ENCODE measurements around the gene B4GALT1.
"Not testable (repeated sequence)": the region's sequence is repeated elsewhere in the genome, so short reads cannot be mapped to it uniquely, and the experiment has no call there.

B4GALT1 gene

DNA sequence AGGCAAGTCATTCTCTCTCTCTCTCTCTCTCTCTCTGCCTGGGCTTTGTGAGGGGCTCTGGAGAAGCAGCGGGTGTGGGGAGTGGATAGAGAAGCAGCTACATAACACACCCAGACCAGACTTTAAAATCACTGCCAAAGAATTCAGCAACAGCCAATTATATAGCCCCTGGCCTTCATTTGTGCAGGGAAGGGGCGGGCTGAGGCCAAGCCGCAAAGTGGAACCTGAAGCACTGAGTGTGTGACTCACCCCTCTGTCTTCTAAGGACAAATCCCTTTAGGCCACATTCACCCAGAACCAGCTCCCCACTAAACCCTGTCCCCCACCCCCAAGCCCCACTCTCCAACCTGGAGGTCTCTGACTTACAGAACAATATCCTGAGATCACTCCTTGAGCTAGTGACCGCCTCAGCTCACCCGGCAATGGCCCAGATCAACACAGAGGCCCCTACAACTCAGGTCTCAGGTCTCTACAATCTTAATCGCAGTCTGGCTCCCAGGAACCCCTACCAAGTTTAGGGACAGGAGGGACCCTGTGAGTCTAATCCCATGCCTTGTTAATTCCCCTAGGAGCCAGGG lies 6.0 kb downstream of the B4GALT1 start:
- DNase-seq: peak; percentile 82

DNA sequence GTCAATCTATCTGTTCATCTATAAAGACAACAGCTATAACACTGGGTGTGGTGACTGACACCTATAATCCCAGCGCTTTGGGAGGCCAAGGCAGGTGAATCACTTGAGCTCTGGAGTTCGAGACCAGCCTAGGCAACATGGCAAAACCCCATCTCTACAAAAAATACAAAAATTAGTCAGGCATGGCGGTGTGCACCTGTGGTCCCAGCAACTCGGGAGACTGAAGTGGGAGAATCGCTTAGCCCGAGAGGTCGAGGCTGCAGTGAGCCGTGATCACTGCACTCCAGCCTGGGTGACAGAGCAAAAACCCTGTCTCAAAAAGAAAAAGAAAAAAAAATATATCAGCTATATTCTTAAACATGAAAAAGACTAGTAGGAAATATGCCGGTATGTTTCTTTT lies 6.7 kb downstream of the B4GALT1 start:
- not testable (repeated sequence) for DNase-seq

DNA sequence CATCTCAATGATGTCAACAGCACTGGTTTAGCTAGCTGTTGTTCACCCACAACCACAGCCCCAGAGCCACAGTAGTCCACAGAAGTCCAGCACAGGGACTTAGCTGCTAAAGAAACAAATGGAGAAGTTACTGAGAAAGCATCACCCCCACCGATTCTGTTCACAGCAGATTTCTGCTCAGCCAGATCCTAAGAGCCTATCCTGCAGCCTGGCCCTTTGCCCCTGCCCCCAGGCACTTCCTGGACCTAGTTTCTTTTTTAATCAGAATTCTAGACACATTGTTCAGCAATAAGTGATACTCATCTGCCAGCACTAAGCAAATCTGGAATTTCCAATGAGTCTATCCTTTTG lies 7.4 kb downstream of the B4GALT1 start:
- DNase-seq: peak; percentile 95

DNA sequence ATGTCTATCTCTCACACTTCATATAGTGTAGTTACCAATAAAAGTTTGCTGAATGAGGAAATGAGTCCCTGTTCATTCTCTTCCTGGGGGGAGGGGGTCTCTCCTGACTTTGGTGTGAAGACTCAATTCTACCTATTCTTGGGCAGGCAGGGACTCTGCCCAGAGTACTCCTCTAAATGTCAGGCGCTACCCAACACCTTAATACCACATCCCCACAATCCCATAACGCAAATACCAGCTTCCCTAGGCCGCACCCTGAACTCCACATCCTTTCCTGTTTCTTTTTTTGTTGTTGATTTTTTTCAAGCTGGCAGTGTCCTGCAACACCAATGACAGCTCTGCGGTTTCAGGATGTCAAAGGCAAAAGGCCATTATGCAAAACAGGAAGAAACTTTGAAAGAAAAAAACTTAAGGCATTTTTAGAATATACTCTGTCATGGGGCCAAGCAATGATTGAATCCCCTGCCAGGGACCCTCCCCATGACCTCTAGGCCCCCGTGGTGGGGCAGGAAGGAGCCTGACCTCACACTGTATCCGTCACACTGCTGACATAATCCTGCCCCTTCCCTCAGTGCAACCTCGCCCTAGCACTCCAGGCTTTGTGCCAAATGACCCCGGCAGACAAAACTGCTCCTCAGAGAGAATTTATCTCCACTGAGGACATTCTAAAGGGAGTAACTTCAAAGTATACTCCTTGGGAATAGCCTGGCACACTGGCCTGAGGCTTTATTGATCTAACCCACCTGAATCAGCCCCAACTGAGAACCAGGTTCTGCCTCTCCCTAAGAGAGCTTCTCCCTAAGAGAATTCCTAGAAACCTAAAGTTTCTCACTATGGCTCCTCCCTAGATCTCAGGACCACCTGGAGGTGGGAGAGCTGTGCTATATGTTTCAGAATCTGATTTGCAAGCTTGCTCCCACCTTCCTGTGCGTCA lies 8.0 kb downstream of the B4GALT1 start:
- peak; percentile 86 for DNase-seq

DNA sequence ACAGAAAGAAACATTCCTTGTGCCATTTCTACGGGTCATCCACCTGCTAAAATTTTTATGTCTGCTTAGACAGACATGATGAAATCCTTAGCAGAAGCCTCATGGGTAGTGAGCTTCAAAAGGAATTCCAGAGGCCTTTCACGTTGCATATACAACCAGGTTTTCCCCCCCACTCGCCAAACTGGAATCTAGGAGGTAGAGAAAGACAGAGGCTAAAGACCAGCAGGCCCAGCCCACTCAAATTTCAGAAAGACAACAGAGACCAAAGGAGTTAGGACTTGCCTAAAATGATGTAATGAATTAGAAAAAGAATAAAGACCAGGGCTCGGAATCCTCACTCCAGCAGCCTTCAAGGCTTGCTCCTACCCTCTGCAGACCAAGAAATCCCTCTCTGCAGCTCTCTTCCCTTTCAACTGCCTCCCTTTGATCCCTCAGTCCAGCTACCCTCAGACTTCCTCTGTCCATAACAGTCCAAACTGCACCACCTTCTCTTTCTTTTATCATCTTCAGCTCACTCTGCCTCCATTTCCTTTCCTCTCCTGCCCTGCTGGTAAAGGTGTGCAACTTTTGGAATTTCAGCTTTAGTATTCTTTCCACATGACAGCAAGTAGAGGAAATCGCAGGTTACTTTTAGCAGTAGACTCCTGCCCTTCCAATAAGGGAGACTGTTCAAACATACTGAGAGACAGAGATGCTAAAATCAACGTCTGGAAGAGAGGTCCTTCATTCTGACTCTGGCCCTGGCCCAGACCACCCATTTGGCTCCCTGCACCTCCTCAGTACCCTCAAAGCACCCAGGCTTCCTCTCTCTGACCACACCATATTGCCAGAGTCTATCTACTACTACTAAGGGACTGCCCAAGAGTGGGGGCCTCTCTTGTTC lies 8.9 kb downstream of the B4GALT1 start:
- DNase-seq: no peak

DNA sequence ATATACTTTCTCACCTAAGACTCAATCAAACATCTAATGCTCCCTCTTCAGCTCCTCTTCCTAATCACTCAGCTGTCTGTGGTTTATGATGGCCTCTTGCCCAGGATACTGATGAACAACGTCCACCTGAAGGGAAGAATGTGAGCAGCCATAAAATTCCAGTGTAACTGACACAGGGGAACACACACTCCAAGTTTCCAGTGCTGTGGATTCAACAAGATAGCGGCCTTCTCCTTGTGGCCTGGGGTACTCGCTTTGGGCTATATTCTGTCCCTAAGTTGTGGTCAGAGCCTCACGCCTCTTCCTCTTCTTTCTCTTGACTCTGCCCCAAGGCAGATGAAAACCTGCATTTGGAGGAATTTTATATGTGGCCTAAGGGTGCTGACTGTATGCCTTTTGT lies 11.7 kb downstream of the B4GALT1 start:
- peak; percentile 45 for DNase-seq

DNA sequence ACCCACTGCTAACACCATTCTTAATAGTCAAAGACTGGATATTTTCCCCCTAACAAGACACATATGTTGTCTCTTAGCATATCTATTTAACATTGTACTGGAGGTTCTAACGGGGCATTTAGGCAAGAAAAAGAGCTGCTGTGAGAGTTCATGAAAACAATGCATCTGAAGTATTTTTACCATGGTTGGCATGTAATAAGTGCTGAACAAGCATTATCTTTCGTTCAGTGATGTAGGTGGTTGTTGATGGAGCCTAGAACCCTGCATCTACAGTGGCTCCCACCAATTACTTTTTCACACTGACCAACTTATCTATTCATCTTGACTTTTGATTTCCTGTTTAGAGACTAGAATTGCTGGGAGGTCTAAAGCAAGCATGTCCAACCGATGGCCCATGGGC lies 12.8 kb downstream of the B4GALT1 start:
- no peak for DNase-seq

DNA sequence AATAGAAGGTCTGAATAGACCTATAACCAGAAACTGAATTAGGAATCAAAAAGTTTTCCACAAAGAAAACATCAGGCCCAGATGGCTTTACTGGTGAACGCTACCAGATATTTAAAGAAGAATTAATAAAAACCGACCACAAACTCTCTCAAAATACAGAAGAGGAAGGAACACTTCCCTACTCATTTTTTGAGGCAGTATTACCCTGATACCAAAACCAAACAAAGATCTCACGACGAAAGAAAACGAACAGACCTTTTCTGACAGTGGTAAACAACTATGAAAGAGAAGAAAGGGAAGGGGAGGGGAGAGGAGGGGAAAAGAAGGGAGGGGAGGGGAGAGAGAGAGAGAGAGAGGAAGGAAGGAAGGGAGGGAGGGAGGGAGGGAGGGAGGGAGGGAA lies 13.5 kb downstream of the B4GALT1 start:
- peak; percentile 77 for DNase-seq

DNA sequence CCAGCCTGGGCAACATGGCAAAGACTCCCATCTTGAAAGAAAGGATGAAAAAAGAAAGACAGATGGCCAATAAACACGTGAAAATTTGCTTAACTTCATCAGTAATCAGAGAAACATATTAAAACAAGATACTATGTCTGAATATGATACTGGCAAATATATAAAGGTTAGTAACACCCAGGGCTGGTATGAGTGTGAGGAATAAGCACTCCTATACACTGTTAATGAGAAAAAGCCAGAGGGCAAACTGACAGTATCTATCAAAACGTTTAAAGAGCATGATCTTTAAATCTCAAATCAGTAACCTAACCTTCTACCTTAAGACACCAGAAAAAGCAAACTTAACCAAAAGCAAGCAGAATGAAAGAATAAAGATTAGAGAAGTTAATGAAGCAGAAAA lies 14.1 kb downstream of the B4GALT1 start:
- DNase-seq: no peak

DNA sequence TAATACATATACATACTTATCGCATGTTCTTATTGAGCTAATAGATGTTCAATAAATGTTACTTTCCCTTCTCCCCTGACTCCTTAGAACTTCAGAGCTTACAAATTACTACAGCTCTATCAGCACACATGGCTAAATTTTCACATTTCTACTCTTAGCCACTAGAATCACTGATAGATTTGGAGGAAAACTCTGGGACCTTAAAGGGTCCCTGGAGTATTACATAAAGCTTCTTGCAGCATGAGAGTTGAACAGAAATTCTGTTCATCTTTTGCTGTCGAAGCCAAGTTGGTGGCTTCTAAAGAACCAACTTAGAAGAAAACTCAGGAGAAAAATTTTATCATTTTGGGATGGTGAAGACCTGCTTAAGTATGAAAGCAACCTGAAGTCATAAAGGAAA lies 15.5 kb downstream of the B4GALT1 start:
- no peak for DNase-seq

DNA sequence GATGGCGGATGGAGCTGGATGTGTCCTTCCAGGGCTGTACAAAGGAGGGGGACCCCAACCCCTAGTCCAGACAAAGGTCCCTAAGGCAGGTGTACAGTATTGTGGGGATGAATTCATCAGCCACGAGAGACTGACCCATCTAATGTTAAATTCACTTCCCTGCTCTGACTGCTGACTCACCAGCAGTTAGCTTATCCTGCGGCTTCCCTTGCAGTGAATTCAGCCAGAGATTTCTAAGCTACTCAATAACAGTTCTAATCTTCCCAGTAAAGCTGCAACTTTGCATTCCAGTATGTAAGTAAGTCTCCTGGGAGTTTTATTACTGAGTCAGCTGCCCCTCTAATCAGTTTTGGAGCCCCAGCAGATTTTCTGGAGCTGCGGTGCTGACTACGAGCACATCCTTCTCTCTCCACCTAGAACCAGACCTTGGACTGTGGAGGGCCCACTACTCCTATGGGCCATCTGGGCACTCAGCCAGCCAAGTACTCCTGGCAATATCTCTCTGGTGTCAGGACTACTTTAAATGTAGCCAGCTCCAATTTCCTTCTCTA lies 16.1 kb downstream of the B4GALT1 start:
- peak; percentile 56 for DNase-seq

DNA sequence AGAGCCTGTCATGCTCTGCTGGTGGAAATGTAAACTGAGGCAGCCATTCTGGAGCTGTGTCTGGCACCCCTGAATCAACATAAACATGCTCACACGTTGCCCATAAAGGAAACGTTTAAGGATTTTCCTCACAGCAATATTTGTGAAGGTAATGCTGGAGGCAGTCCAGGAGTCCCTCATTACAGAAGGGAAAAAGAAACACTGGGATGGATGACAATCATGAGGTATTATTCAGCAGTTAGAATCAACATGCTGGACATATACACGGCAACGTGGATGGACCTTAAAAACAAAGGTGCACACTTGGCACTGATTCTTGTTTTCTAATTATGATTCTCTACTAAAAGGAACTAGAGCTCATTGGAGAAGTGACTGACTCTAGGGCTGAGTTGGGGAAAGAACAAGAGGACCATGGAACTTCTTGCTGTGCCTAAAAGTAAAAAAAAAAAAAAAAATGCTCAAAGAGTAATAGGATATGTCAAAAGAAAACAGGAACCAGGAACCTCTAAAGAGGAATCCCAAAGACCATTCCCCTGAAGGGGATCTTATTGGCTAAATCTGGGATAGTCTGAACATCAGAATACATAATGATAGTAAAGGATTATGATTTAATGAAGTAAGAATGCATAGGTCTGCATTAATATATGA lies 18.6 kb downstream of the B4GALT1 start:
- DNase-seq: no peak

DNA sequence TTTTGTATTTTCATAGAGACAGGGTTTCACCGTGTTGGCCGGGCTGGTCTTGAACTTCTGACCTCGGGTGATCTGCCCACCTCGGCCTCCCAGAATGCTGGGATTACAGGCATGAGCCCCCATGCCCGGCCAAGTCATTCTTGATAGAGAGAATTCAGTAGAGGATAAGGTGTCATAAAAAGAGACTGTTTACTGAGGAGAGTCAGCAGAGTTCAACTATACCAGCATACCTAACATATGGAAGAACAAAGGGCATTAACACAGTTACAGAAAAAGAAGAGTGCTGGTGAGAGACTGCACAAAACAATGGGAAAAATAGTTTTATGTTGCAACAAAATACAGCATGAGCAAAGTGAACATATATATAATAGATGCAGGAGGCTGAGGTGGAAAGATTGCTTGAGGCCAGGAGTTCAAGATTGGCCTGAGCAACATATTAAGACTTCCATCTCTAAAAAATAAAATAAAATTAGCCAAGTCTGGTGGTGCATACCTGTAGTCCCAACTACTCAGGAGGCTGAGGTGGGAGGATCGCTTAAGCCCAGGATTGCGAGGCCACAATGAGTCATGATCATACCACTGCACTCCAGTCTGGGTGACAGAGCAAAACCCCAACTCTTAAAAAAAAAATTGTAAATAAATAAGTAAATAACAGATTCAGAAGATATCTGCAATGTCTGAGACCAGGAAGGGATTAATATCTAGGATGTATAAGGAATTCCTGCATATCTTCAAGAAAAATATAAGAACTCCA lies 19.5 kb downstream of the B4GALT1 start:
- no peak for DNase-seq

DNA sequence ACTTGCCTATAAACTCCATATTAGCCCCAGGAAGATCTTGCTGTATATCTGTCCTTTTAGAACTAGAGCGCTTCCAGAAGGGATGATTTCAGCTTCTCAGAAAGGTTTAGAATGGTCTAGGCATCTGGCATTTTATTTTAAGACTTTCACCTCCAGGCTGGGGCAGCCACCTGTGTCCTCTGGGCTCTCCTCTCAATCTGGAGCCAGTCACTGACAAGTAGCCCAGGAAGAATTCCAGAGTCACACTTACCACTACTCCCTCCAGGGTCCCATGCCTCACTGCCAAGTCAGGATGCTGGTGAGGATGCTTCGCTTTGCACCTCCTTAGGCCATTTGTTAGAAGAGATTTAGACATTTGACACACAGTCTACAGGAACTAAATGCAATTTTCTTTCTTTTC lies 20.8 kb downstream of the B4GALT1 start:
- no peak for DNase-seq

DNA sequence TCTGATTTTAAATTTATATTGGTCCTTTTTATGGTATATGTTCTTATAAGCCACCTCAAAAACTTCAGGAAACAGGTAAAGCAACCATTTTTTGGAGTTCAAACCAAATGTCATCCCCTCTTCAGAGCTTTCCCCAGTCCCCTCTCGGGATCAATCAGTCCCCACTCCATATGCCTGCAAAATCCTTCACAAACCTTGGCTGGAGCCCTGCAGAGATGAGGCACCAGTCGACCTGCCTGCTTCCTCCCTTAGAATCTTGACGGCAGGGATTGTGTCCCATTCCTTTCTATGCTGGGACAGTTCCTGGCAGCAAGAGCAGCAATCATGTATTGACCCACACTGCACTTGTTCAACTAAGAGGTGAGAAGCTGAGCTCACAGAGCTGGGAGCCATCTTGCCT lies 22.6 kb downstream of the B4GALT1 start:
- DNase-seq: no peak

DNA sequence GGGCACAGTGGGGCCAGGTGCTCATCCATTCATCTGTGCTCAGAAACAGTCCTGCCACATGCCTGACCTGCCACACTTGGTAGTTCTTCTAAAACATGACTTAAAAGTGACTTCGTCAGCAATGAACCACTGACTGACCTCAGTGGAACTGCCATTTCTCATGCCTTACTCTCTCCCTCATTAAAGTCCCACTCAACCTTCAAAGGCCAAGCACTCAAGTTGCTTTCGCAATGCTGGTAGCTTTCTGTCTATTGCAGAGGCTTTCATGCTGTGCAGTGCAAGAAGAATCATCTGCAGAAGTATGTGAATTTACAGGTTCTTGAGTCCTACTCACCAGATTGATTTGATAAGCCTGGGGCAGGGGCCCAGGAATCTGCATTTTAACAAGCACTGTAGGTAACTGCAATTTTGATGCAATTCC lies 23.9 kb downstream of the B4GALT1 start:
- peak; percentile 88 for DNase-seq

DNA sequence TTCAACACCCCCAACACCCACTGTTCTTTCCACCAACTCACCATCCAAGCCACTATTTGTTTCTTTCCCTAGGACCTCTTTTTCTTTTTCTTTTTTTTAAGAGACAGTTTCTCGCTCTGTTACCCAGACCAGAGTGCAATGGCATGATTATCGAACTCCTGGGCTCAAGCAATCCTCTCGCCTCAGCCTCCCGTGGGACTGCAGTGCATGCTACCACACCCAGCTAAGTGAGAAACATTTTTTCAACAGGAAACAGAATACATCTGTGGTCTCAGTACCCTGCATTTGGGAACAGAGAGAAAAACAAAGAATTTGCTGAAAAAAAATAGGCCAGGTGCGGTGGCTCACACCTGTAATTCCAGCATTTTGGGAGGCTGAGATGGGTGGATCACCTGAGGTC lies 24.6 kb downstream of the B4GALT1 start:
- no peak for DNase-seq

DNA sequence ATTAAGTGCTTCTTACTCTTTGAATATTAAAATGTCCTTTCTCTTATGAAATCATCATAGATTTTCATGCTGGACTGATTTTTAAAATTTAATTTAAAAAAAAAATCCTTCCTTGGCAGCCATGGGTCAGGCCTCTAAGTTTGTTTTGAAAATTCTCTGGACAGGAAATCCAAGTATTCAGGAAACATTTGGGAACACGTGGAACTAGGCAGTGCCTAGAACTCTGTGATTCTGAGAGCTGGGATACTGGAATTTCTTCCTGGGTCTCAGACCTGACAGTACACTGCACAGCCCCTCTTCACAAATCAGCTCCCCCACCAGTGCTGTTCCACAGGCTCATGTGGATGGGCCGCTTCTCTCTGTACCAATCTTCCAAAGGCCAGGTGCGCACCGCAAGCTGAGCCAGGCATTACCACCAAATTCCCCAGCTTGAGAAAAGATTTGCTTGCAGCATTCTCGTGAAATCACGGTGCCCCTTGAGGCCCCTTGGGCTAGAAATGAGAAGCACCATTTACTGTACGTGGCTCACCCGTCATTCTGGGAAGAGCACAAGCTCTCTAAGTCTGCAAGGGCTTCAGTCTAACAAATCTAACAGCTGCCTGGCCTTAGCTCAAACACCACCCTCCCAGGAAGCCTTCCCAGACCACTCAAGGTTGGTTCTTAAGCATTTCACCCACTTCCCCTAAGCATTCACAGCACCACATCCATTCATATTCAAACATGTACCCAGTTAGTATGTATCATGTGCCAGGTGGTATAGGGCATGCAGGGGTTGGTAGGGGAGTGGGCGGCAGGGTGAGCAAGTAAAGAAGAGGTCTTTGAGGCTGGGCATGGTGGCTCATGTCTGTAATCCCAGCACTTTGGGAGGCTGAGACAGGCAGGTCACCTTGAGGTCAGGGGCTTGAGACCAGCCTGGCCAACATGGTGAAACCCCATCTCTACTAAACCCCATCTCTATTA lies 26.5 kb downstream of the B4GALT1 start:
- DNase-seq: peak; percentile 45

DNA sequence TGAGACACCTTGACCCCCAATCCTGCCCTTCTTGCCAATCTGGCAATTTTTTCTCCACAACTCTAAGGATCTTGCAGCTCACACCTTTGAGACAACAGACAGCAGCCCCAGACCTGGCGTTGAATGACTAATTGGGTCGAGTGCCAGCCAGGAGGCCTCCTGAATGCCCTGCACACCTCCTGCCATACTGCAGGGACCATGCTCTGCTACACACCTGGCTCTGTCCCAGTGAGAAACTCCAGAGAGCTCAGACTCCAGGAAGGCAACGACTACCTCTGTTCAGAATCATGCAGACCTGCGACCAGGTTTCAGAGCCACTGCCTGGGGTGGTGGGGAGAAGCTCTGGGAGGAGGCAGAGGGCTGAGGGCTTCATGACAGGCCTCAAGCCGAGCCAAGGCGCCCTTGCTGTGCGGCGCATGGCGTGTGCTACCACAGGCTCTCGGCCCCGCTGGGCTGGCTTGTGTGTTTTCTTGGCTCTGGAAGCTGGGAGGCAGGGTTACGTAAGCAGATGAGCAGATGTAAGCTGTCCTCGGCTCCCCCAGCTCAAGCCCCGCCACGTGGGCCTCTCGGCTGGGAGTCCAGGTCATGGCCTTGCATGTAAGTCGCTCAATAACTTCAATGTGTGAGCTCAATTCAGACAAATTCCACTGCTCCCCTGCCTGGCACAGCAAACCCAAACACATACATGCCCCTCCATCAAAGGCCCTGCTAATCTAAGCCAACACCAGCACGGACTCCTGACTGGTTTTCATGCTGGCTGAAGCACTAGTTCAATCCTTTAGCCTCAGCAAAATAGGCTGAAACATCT lies 27.5 kb downstream of the B4GALT1 start:
- peak; percentile 90 for DNase-seq

DNA sequence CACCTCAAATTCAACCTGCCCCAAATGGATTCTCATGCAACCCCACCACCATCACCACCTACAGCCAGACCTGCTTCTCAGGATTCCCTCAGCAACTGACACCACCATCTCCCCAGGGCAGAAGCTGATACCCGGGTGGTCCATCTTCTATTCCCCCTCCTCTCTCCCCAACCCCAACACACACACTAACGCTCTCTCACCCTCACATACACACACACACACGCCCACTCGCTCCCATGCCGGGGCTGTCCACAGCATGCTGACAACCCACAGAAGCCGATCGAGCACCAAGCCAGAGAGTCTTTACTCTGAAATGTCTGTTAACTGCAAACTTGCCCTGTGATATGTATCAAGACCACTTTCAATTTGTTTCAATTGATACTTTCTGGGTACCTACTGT lies 28.4 kb downstream of the B4GALT1 start:
- DNase-seq: no peak
